ENCODE results near the gene SND1.

- TF ChIP-seq, protein P1, sequence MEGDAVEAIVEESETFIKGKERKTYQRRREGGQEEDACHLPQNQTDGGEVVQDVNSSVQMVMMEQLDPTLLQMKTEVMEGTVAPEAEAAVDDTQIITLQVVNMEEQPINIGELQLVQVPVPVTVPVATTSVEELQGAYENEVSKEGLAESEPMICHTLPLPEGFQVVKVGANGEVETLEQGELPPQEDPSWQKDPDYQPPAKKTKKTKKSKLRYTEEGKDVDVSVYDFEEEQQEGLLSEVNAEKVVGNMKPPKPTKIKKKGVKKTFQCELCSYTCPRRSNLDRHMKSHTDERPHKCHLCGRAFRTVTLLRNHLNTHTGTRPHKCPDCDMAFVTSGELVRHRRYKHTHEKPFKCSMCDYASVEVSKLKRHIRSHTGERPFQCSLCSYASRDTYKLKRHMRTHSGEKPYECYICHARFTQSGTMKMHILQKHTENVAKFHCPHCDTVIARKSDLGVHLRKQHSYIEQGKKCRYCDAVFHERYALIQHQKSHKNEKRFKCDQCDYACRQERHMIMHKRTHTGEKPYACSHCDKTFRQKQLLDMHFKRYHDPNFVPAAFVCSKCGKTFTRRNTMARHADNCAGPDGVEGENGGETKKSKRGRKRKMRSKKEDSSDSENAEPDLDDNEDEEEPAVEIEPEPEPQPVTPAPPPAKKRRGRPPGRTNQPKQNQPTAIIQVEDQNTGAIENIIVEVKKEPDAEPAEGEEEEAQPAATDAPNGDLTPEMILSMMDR (IDR thresholded peaks at IDR 0.05): no peak
- no peak for TF ChIP-seq POLR2A (IDR thresholded peaks at IDR 0.05)
These were observed 404.9 kb downstream of the SND1 start for GRCh38 chr7:128056901-128057300.

Data from esophagus squamous epithelium (tissue), 4 donors.